GM23248 (cell line): Measurements from ENCODE around the gene TUBB2B. TPM values are rescaled to one million over a fixed set of nuclear protein-coding genes. Genes with fewer than 3 reads are reported as not detected.

Experiments
- DNase-seq: peaks from one replicate; pipeline ENCODE4 v3.0.0-alpha.2; 2015
- H2AFZ ChIP-seq: fragments of 200-600 bp; sonication (generic); 2 replicates; pipeline ENCODE4 v1.6.1; 2016; ENCODE audit warnings: antibody characterized with exemption
- H3F3A ChIP-seq: fragments of 200-600 bp; sonication (generic); 2 replicates; pipeline ENCODE4 v1.6.1; 2016; ENCODE audit warnings: mild to moderate bottlenecking, antibody characterized with exemption, mixed run types; ENCODE audit not compliant: insufficient read depth
- H3K27ac ChIP-seq: fragments of 200-600 bp; sonication (generic); 2 replicates; pipeline ENCODE4 v1.5.1; 2016; ENCODE audit warnings: mild to moderate bottlenecking
- H3K27me3 ChIP-seq: fragments of 200-600 bp; sonication (generic); replicated peaks from 2 replicates; pipeline ENCODE4 v1.6.1; 2016; ENCODE audit warnings: mild to moderate bottlenecking; ENCODE audit not compliant: insufficient read depth
- H3K36me3 ChIP-seq: fragments of 200-600 bp; sonication (generic); 2 replicates; pipeline ENCODE4 v1.6.1; 2016; ENCODE audit warnings: low read depth, mild to moderate bottlenecking
- H3K4me1 ChIP-seq: fragments of 200-600 bp; sonication (generic); 2 replicates; pipeline ENCODE4 v1.6.1; 2016; ENCODE audit warnings: mild to moderate bottlenecking; ENCODE audit not compliant: insufficient read depth
- H3K4me2 ChIP-seq: fragments of 200-600 bp; sonication (generic); one replicate; pipeline ENCODE4 v1.6.1; 2016; ENCODE audit warnings: mild to moderate bottlenecking; ENCODE audit not compliant: unreplicated experiment
- H3K4me3 ChIP-seq: fragments of 200-600 bp; sonication (generic); 2 replicates; pipeline ENCODE4 v1.5.1; 2016; ENCODE audit warnings: mild to moderate bottlenecking
- H3K79me2 ChIP-seq: fragments of 200-600 bp; sonication (generic); 2 replicates; pipeline ENCODE4 v1.6.1; 2016; ENCODE audit warnings: mild to moderate bottlenecking; ENCODE audit not compliant: insufficient read depth
- H3K9ac ChIP-seq: fragments of 200-600 bp; sonication (generic); 2 replicates; pipeline ENCODE4 v1.6.1; 2016; ENCODE audit warnings: mild to moderate bottlenecking
- H3K9me2 ChIP-seq: fragments of 200-600 bp; sonication (generic); 2 replicates; pipeline ENCODE4 v1.6.1; 2016; ENCODE audit warnings: mixed run types, mild to moderate bottlenecking, moderate library complexity; ENCODE audit not compliant: insufficient read depth
- H3K9me3 ChIP-seq: fragments of 200-600 bp; sonication (generic); one replicate; pipeline ENCODE4 v1.6.1; 2017; ENCODE audit warnings: low read depth
- H4K20me1 ChIP-seq: fragments of 200-600 bp; sonication (generic); 2 replicates; pipeline ENCODE4 v1.6.0; 2016; ENCODE audit not compliant: insufficient read depth
- EZH2 ChIP-seq: fragments of 200-600 bp; sonication (generic); IDR thresholded peaks from 2 replicates; pipeline ENCODE4 v1.6.1; 2018; ENCODE audit warnings: antibody characterized with exemption, mild to moderate bottlenecking; ENCODE audit not compliant: insufficient read depth, poor library complexity, severe bottlenecking
- EZH2phosphoT487 ChIP-seq: fragments of 200-600 bp; sonication (generic); IDR thresholded peaks from 2 replicates; pipeline ENCODE4 v1.6.1; 2018; ENCODE audit warnings: antibody characterized with exemption, moderate library complexity, mild to moderate bottlenecking, low read depth; ENCODE audit not compliant: insufficient read depth
- WGBS, 2 experiments: methylation state at CpG; one replicate each; pipeline ENCODE4 v1.1.6; 2015 to 2017; ENCODE audit warnings: low lambda C conversion rate in 2 of 2, low coverage in 1 of 2; ENCODE audit errors: missing lambda C conversion rate in 2 of 2; 5-methylcytosine and 5-hydroxymethylcytosine counted together
- in situ Hi-C: fragments of 300-500 bp; cut with MboI; formaldehyde crosslinking; loops from 2 replicates; pipeline ENCODE4 v1.15.0; 2020
- polyA plus RNA-seq: library from polyadenylated mRNA; unstranded; fragments of >200 nt; fragmentation: Nextera tagmentation; extraction: Ambion mirVana; gene quantifications from 2 replicates; pipeline ENCODE4 v1.2.1, GENCODE V29; 2016
- total RNA-seq: library from RNA; depleted of rRNA; stranded (reverse); fragments of >200 nt; shearing (Covaris generic); gene quantifications from 2 replicates; pipeline ENCODE4 v1.2.3, GENCODE V29; 2014

TUBB2B gene
- total and polyA plus RNA-seq, 2 experiments from 2014 or later: 8.5 to 9.0 TPM

DNA sequence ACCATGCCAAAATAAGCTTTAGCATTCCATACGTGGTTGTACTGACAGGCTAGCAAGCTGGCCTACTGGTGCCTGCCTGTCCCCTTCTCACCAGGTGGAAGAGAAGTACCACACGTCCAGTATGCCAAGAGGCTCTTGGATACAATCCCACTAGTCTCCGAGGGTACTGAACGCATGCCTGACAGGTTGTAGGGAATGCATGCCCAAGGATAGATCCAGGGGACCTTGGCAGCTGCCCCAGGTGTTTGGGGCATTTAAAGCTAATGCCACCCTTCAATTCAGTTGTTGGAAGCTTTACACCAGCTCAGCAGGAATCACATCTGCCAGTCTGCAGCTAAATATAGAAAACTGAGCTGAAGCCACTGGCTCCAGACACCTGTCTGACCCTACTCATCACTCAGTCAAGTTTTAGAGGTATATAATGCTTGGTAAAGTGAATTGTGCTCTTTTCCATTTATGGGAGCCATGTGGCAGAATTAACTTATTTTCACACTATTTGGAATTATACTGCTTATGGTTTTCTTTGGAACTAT, 4.9 kb downstream of the TUBB2B start:
- Histone ChIP-seq H3K9me2 (no peaks in the 10 kb centered on the region), H3K4me3 (no peak overlapping the region), H3K79me2 (no peaks in the 10 kb centered on the region), H3K9me3 (no peaks in the 10 kb centered on the region), H3K27ac (no peak overlapping the region), H3K4me2 (no peak overlapping the region), H4K20me1 (no peaks in the 10 kb centered on the region), H3F3A (no peaks in the 10 kb centered on the region), H3K9ac (no peak overlapping the region), H2AFZ (no peak overlapping the region), H3K4me1 (no peaks in the 10 kb centered on the region), H3K36me3 (no peaks in the 10 kb centered on the region), H3K27me3 (peaks cover 24% of the 10 kb centered on the region)
- TF ChIP-seq EZH2: no peak
- no peak for TF ChIP-seq EZH2phosphoT487
- in situ Hi-C loops: no loop called here
- WGBS, 2 experiments: 54 to 65% methylated on average over 4 of the region's 4 CpGs
- no peak for DNase-seq

DNA sequence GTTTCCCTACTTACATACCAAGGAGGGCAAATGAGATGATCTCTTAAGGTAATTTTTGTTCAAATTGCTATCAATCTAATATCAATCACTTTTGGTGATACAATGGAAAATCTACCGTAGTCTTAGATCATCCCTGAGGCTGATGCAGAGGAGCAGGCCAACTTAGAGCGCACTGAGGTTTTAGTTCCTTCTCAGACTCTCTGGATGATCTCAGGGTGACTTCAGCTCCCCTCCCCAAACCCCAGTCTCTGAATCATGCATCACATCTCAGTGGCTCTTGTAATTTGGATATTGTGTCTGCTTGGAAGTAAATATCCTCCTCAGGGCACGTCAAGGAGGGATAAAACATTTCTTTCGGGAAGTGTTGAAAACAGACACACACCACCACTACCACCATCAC, 5.9 kb downstream of the TUBB2B start:
- in situ Hi-C loops: no loop called here

DNA sequence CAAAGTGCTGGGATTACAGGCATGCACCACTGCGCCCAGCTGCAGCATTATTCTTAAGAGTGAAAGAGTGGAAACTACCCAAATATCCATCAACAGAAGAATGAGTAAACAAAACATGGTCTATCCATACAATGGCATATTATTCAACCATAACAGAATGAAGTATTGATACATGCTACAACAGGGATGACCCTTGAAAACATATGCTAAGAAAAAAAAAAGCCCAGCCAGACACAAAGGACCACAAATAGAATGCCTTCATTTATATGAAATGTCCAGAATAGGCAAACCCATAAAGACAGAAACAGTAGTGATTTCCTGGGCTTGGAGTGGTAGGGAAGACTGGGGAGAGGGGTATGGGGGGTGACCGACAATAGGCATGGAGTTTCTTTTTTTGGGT, 7.1 kb downstream of the TUBB2B start:
- no peaks in the 10 kb centered on the region for H3K4me1 ChIP-seq
- H4K20me1 ChIP-seq: no peaks in the 10 kb centered on the region
- H2AFZ ChIP-seq: no peak overlapping the region
- no peak overlapping the region for H3K9ac ChIP-seq
- H3K79me2 ChIP-seq: no peaks in the 10 kb centered on the region
- in situ Hi-C loops: no loop called here
- no peaks in the 10 kb centered on the region for H3F3A ChIP-seq
- no peaks in the 10 kb centered on the region for H3K36me3 ChIP-seq
- no peak for DNase-seq
- TF ChIP-seq EZH2phosphoT487: no peak
- TF ChIP-seq EZH2: no peak
- WGBS, 2 experiments: 76 to 86% methylated on average over 2 of the region's 2 CpGs
- H3K4me3 ChIP-seq: no peak overlapping the region
- H3K4me2 ChIP-seq: no peak overlapping the region
- H3K9me3 ChIP-seq: no peaks in the 10 kb centered on the region
- H3K27me3 ChIP-seq: peaks cover 20% of the 10 kb centered on the region; the same call in 1 of the 2 replicates
- H3K27ac ChIP-seq: no peak overlapping the region
- no peaks in the 10 kb centered on the region for H3K9me2 ChIP-seq

More for the DNA sequence above, 5.9 kb downstream of the TUBB2B start:
- Histone ChIP-seq H3K9ac (no peak overlapping the region), H2AFZ (no peak overlapping the region), H3F3A (no peaks in the 10 kb centered on the region), H3K9me2 (no peaks in the 10 kb centered on the region), H3K79me2 (no peaks in the 10 kb centered on the region), H3K27ac (no peak overlapping the region), H3K36me3 (no peaks in the 10 kb centered on the region), H3K4me3 (no peak overlapping the region), H3K27me3 (peaks cover 21% of the 10 kb centered on the region; the same call in 1 of the 2 replicates), H3K4me2 (no peak overlapping the region), H4K20me1 (no peaks in the 10 kb centered on the region), H3K9me3 (no peaks in the 10 kb centered on the region), H3K4me1 (no peaks in the 10 kb centered on the region)
- TF ChIP-seq EZH2 (no peak), EZH2phosphoT487 (no peak)
- no peak for DNase-seq
- 90 to 94% methylated on average over 4 of the region's 4 CpGs for WGBS, 2 experiments

DNA sequence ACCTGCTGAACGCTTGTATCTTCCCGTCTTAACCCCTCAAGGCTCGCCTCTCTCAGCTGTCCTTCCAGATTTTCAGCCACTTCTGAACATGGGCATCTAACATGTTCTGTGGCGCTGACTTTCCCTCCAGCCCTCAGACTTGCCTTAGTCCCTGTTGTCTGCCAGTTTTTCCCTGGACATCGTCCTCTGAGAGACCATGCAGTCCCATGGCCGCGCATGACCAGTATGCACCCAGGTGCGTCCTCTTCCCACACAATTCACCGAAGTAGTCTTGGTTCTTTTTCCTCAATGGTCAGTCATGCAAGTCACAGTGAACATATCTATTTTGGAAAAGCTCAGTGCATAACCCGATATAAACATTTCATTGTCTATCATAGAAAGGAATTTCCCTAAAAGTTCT, 9.2 kb downstream of the TUBB2B start:
- no peaks in the 10 kb centered on the region for H3K79me2 ChIP-seq
- no peaks in the 10 kb centered on the region for H4K20me1 ChIP-seq
- H3K4me3 ChIP-seq: no peak overlapping the region
- no peaks in the 10 kb centered on the region for H3F3A ChIP-seq
- no peaks in the 10 kb centered on the region for H3K4me1 ChIP-seq
- H3K27ac ChIP-seq: no peak overlapping the region
- DNase-seq: no peak
- 83 to 84% methylated on average over 10 of the region's 10 CpGs for WGBS, 2 experiments
- H2AFZ ChIP-seq: no peak overlapping the region
- H3K4me2 ChIP-seq: no peak overlapping the region
- H3K9me3 ChIP-seq: no peaks in the 10 kb centered on the region
- peaks cover 20% of the 10 kb centered on the region; the same call in 1 of the 2 replicates for H3K27me3 ChIP-seq
- TF ChIP-seq EZH2phosphoT487: no peak
- TF ChIP-seq EZH2: no peak
- no peaks in the 10 kb centered on the region for H3K36me3 ChIP-seq
- H3K9ac ChIP-seq: no peak overlapping the region
- no peaks in the 10 kb centered on the region for H3K9me2 ChIP-seq
- in situ Hi-C loops: no loop called here
